Subcutaneous abdominal adipose tissue (tissue), 5 donors: ENCODE data around the gene SDE2.
"Not testable (repeated sequence)": the region's sequence is repeated elsewhere in the genome, so short reads cannot be mapped to it uniquely, and the experiment has no call there.

ENCODE experiments used
- H3K27ac ChIP-seq: one replicate; pipeline ENCODE4 v1.7.0; 2013; ENCODE audit warnings: low read depth, mild to moderate bottlenecking, inconsistent platforms, low read length, moderate library complexity
- H3K27me3 ChIP-seq, 5 donors: one replicate each; pipeline ENCODE4 v1.7.0; 2013; ENCODE audit warnings: low read length in 5 of 5, inconsistent platforms in 1 of 5; ENCODE audit not compliant: control insufficient read depth in 5 of 5, insufficient read depth in 4 of 5
- H3K36me3 ChIP-seq, 5 donors: one replicate each; pipeline ENCODE4 v1.7.0; 2013; ENCODE audit warnings: low read length in 5 of 5; ENCODE audit not compliant: control insufficient read depth in 5 of 5, insufficient read depth in 5 of 5
- H3K4me1 ChIP-seq, 5 donors: one replicate each; pipeline ENCODE4 v1.7.0; 2013; ENCODE audit warnings: low read length in 5 of 5, mild to moderate bottlenecking in 3 of 5, moderate library complexity in 1 of 5; ENCODE audit not compliant: control insufficient read depth in 5 of 5, insufficient read depth in 5 of 5
- H3K4me3 ChIP-seq, 5 donors: one replicate each; pipeline ENCODE4 v1.7.0; 2013; ENCODE audit warnings: low read length in 5 of 5, low read depth in 1 of 5
- H3K9ac ChIP-seq, 5 donors: one replicate each; pipeline ENCODE4 v1.7.0; 2013; ENCODE audit warnings: low read length in 5 of 5, mild to moderate bottlenecking in 4 of 5, moderate library complexity in 3 of 5
- H3K9me3 ChIP-seq, 5 donors: one replicate each; pipeline ENCODE4 v1.7.0; 2013; ENCODE audit warnings: low read length in 5 of 5; ENCODE audit not compliant: control insufficient read depth in 5 of 5
- donor health status: healthy.
- donor health status: healthy.
- donor health status: healthy.
- donor health status: healthy.
- donor health status: healthy.

Gene SDE2

DNA sequence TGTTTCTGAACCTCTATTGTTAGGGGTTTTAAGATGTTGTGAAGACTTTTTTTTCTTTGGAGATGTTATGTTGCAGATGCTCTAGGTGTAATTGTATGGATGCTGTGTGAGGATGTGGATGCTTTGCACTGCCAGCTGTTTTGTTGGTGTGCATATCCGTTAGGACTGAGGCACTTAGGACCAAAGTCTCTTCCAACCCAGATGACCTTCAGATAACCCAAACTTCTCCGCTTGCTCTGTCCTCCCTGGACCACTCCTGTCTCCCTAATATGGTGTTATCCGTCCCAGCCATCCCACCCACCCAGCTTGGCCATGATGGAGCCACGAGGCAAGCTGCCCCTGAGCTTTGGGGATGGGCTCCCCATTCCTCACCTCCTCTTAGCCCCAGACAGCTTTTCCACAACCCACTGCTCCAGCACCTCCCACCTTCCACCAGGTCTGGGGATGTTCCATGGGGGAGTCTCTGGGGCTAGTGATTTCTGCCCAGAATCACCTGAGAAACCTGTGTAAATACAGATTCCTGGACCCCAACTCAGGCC, 53.0 kb downstream of the SDE2 start:
- H3K9me3 ChIP-seq = no peaks in the 10 kb centered on the region
- peaks cover 0 to 9% (median 5%) of the 10 kb centered on the region in 5 donors for H3K27me3 ChIP-seq
- no peak overlapping the region for H3K27ac ChIP-seq

DNA sequence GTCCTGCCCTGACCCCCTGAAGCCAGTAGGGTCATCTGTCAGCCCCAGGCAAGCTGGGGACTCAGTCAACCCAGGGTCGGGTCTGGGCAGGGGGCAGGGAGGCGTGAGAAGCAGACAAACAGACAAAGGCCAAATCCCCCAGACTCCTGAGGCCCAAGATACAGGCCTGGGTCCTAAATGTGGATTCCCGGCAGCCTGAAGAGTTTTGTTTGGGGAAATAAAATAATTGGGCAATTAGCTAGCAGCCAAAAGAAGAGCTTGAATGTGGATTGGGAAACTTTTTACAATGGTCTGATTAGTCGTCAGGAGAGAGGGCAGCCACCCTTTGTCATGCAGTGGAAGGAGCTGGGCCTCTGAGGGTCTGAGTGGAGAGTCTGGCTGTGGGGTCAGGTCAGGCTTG, 53.6 kb downstream of the SDE2 start:
- Histone ChIP-seq H3K36me3 (no peaks in the 10 kb centered on the region), H3K4me3 (no peak overlapping the region), H3K4me1 (peaks cover 6 to 24% (median 13%) of the 10 kb centered on the region in 5 donors), H3K27me3 (peaks cover 0 to 5% (median 0%) of the 10 kb centered on the region in 5 donors), H3K9me3 (no peaks in the 10 kb centered on the region), H3K9ac (no peak overlapping the region), H3K27ac (no peak overlapping the region)

More for the DNA sequence above, 53.0 kb downstream of the SDE2 start:
- no peak overlapping the region for H3K9ac ChIP-seq
- H3K4me1 ChIP-seq = peaks cover 6 to 18% (median 9%) of the 10 kb centered on the region in 5 donors
- H3K4me3 ChIP-seq = no peak overlapping the region
- no peaks in the 10 kb centered on the region for H3K36me3 ChIP-seq

DNA sequence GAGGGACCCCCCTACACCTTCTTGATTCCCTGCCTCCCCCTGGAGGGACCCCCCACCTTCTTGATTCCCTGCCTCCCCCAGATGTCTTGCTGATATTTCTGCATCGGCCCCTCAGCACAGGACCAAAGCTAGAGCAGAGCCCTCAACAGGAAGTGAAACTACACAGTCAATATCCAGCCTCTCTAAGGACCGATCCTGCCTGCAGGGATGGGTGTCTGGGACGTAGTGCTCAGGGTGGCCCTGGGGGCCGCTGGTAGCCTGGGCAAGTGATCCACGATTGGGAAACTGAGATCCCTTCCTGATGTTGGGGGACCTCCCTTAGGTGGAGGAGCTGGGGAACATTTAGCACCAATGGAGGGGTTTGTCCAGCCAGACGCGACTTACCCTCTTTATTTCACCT, 54.2 kb downstream of the SDE2 start:
- Histone ChIP-seq H3K36me3 (no peaks in the 10 kb centered on the region), H3K27ac (no peak overlapping the region), H3K27me3 (peaks cover 0 to 5% (median 0%) of the 10 kb centered on the region in 5 donors), H3K9me3 (no peaks in the 10 kb centered on the region), H3K4me1 (peaks cover 6 to 29% (median 18%) of the 10 kb centered on the region in 5 donors), H3K4me3 (no peak overlapping the region), H3K9ac (no peak overlapping the region)

DNA sequence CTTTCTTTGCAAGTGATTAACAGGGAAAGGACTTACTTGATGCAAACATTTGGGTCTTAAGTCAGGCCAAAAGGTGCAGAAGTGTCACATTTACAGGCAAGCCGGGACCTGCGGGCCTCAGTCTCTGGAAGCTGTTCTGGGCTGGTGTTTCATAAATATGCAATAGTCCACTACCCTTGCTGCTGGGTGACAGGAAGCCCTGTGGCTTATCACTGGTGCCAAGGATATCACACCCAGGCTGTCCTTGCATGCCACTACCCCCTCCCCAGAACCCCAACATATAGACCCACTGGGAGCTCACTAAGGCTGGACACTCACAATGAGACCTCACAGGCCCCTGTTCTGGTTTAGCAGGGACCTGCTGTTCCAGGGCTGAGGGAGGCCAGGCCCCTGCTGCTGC, 54.8 kb downstream of the SDE2 start:
- Histone ChIP-seq H3K4me1 (peaks cover 6 to 29% (median 18%) of the 10 kb centered on the region in 5 donors), H3K4me3 (no peak overlapping the region), H3K36me3 (no peaks in the 10 kb centered on the region), H3K27ac (no peak overlapping the region), H3K9ac (no peak overlapping the region), H3K27me3 (peaks cover 0 to 5% (median 0%) of the 10 kb centered on the region in 5 donors), H3K9me3 (no peaks in the 10 kb centered on the region)

DNA sequence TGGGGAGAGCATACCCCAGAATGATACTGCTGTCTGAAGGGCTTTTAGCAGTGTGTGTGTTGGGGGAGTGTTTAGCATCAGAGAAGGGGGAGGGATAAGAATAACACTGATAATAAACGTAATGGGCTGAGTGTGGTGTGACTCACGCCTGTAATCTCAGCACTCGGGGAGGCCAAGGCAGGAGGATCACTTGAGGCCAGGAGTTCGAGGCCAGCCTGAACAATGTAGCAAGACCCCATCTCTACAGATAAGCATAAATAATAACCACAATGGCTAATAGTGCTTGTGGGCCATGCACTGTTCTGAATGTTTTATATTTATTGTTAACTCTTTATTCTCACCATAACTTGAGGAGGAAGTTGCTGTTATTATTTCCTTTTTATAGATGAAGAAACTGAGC, 55.6 kb downstream of the SDE2 start:
- Histone ChIP-seq H3K27ac (no peak overlapping the region), H3K27me3 (peaks cover 0 to under 1% (median 0%) of the 10 kb centered on the region in 5 donors), H3K9me3 (no peaks in the 10 kb centered on the region)

DNA sequence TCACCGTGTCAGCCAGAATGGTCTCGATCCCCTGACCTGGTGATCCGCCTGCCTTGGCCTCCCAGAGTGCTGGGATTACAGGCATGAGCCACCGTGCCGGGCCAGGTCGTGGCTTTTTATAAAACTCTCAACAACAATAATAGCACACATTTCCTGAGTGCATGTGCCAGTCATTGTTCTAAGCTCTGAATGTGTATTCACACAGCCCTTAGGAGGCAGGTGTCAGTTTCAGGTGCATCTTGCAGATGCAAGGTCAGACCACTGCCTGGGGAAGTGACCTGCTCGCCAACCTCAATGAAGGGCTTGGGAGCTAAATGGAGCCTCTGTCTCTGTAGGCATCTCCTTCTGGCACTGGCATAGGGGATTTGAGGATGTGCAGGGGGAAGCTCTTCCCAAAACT, 56.6 kb downstream of the SDE2 start:
- no peak overlapping the region for H3K27ac ChIP-seq

More for the DNA sequence above, 55.6 kb downstream of the SDE2 start:
- H3K4me3 ChIP-seq = no peak overlapping the region
- no peaks in the 10 kb centered on the region for H3K36me3 ChIP-seq
- no peak overlapping the region for H3K9ac ChIP-seq
- H3K4me1 ChIP-seq = peaks cover 6 to 29% (median 18%) of the 10 kb centered on the region in 5 donors

DNA sequence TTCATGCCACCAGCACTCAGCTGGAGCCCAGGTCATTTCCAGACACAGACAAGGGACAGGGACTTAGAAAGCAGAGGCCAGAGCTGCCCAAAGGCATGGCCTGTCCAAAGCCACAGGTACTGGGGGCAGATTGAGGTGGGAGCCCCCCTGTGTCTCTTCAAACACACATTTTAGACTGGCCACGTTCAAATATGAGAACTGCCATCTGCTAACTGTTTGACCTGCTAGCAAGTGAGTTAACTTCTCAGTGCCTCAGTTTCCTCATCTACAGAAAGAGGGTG, 57.3 kb downstream of the SDE2 start:
- Histone ChIP-seq H3K27ac (no peak overlapping the region), H3K4me3 (no peak overlapping the region), H3K4me1 (peaks cover 6 to 29% (median 18%) of the 10 kb centered on the region in 5 donors)

More for the DNA sequence above, 56.6 kb downstream of the SDE2 start:
- Histone ChIP-seq H3K36me3 (no peaks in the 10 kb centered on the region), H3K9ac (no peak overlapping the region), H3K9me3 (no peaks in the 10 kb centered on the region), H3K27me3 (no peaks in the 10 kb centered on the region), H3K4me1 (peaks cover 6 to 29% (median 18%) of the 10 kb centered on the region in 5 donors), H3K4me3 (no peak overlapping the region)

DNA sequence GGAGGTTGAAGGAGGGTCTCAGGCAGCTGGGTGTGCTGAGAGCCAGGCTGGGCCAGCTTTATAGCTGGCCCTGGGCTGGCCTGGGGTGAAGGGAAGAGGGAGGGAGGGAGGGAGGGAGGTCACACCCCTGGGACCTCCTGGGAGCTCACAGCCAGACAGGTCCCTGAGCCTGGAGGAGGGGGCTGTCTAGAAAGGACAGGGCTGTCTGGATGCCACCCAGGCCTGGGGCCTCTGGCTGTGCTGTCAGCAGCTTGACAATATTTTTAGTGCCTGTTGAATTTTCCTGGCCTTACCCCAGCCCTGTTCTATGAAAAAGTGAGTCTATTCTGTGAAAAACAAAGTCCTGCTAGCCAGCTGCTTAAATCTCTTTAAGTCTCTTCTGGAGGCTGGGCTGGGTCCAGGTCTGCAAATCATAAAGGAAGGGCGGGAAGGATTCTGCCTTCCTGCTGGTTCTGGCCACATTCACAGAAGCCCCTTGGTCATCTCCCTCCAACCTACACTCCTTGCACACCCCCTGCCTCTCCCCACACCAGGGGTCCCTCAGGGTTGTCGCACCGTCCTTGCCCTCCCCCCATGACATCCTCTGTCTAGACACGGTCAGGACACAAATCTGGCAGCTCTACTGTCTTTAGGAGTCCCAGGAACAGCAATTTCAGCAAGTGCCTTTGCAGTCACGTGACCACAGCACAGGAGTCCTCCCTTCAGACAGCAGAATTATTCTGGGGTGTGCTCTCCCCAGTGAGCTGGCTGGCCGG, 57.8 kb downstream of the SDE2 start, which contains the start of gene LEFTY2:
TSS of gene LEFTY2 (minus strand) at position 34 of the 755 bp plus-strand sequence. CDS start 80 bp downstream, outside the sequence.
- Histone ChIP-seq H3K9ac (peak within 1 kb of the TSS in 1 of 5 donors; percentile 2), H3K4me1 (peaks cover 6 to 29% (median 18%) of the 10 kb centered on the region in 5 donors), H3K4me3 (no peak within 1 kb of the TSS), H3K36me3 (no peaks in the 10 kb centered on the region), H3K27ac (no peak within 1 kb of the TSS), H3K9me3 (no peaks in the 10 kb centered on the region), H3K27me3 (no peaks in the 10 kb centered on the region)

More for the DNA sequence above, 57.3 kb downstream of the SDE2 start:
- no peaks in the 10 kb centered on the region for H3K36me3 ChIP-seq
- no peaks in the 10 kb centered on the region for H3K9me3 ChIP-seq
- no peak overlapping the region for H3K9ac ChIP-seq
- H3K27me3 ChIP-seq = no peaks in the 10 kb centered on the region

DNA sequence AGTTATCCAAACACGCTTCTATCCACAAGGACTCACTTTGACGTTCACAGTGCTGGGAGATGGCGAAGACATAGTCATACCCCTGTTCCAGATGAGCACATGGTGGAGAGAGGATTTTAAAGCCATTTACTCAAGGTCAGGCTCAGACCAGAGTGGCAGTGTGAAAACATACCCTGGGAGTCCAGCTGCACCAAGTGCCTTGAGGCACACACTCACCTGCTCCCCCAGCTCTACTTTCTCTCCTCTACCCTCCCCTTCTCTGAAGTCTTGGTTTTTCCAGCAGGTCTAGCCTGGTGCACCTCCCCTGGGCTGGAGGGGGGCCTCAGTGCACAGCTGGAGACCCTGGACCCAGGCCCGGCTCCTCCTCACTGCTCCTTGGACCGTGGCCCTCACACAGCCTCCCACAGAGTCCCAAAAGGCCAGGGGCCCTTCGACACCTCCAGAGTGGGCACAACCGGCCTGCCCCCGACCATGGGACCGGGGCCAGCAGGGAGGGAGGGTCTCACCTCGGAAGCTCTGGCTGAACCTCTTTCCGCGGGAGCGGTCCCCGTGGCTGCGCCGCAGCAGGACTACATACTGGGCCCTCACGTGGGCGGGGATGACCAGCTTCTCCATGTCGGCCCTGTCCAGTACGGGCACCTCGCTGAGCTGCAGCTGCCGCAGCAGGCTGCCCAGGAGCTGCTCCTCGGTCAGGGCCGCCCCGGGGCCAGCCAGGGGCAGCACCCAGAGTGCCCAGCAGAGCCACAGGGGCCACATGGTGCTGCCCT, 58.6 kb downstream of the SDE2 start:
- H3K4me1 ChIP-seq = peaks cover 6 to 29% (median 18%) of the 10 kb centered on the region in 5 donors
- H3K36me3 ChIP-seq = no peaks in the 10 kb centered on the region
- H3K27ac ChIP-seq = no peak overlapping the region
- no peaks in the 10 kb centered on the region for H3K9me3 ChIP-seq
- peak overlapping the region in 1 of 5 donors; percentile 2 for H3K9ac ChIP-seq
- H3K4me3 ChIP-seq = no peak overlapping the region
- H3K27me3 ChIP-seq = no peaks in the 10 kb centered on the region

DNA sequence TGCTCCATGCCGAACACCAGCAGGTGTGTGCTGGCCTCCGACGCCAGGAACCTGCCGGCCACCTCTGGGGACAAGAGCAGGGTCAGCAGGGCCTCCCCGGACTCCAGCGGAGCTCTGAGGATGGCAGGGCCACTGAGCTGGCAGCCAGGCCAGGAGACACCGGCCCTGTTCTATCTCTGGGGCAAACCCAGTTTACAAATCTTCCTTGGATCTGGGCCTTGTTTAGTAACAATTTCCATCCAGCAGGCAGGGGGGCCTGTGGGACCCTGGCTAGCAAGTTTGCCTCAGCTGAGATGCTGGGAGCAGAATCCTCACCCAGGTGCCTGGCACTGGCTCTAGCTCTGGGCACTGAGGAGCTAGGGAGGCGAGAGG, 59.2 kb downstream of the SDE2 start:
- not testable (repeated sequence) for H3K36me3 ChIP-seq, H3K9me3 ChIP-seq, H3K9ac ChIP-seq, H3K27ac ChIP-seq, H3K27me3 ChIP-seq, H3K4me3 ChIP-seq
- H3K4me1 ChIP-seq = peaks cover 6 to 29% (median 18%) of the 10 kb centered on the region in 5 donors
